Left lobe of liver (tissue), 1 donor: ENCODE results near the gene PPP1R15B. TPM values are rescaled to one million over a fixed set of nuclear protein-coding genes. Genes with fewer than 3 reads are reported as not detected.

Experiments
- total RNA-seq: library from RNA; stranded (reverse); gene quantifications from one replicate; pipeline ENCODE4 v1.2.1, GENCODE V29; 2021
- donor health status: DM: no; HTN: yes; CAD: no.

Gene PPP1R15B
- total RNA-seq, 1 donor from 2014 or later = 34.1 TPM

Other genes with a start within 250 kb of the PPP1R15B start
- gene REN, start 245.5 kb downstream of the PPP1R15B start, total RNA-seq = 0.20 TPM
- 0.63 TPM for gene KISS1, start 215.3 kb downstream of the PPP1R15B start, total RNA-seq
- gene GOLT1A, start 197.8 kb downstream of the PPP1R15B start, total RNA-seq = 63.9 TPM
- gene PLEKHA6, start 51.9 kb downstream of the PPP1R15B start, total RNA-seq = 28.8 TPM
- 14.8 TPM for gene PIK3C2B, start 83.0 kb upstream of the PPP1R15B start, total RNA-seq
- 27.4 TPM for gene MDM4, start 104.6 kb upstream of the PPP1R15B start, total RNA-seq